ENCODE measurements around the gene AAK1.

DNA sequence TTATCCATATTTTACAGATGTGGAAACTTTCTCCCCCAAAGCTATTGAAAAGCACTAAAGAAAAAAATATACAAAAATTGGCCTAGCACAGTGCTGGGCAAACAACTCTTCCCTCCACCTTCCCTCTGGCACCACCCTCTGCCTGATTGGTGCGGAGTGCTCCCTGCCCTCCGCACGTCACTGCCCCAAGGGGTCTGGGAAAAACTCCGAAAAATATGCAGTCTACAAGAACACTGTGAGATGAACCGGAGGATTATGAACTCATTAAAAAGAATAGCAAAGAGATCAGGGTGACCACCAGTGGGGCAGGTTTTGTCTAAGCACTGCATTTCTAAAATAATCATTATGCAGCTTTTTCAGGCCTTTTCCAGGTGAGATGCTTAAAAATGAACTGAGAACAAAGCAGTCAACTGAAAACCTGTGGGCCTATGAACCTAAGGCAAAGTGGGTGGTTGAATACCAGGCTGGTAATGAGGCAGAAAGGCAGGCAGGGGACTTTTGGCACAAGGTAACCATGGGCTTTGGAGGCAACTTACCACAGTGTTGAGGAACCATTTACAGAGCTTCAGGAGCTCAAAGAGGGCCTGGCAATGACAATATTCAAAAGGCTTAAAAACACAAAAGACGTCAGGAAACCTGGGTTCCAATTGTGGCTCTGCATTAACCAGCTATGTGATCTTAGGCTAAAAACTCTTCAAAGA, 57.5 kb downstream of the AAK1 start:
- TF ChIP-seq, protein P1, sequence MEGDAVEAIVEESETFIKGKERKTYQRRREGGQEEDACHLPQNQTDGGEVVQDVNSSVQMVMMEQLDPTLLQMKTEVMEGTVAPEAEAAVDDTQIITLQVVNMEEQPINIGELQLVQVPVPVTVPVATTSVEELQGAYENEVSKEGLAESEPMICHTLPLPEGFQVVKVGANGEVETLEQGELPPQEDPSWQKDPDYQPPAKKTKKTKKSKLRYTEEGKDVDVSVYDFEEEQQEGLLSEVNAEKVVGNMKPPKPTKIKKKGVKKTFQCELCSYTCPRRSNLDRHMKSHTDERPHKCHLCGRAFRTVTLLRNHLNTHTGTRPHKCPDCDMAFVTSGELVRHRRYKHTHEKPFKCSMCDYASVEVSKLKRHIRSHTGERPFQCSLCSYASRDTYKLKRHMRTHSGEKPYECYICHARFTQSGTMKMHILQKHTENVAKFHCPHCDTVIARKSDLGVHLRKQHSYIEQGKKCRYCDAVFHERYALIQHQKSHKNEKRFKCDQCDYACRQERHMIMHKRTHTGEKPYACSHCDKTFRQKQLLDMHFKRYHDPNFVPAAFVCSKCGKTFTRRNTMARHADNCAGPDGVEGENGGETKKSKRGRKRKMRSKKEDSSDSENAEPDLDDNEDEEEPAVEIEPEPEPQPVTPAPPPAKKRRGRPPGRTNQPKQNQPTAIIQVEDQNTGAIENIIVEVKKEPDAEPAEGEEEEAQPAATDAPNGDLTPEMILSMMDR (IDR thresholded peaks at IDR 0.05) = no peak
- TF ChIP-seq POLR2A (IDR thresholded peaks at IDR 0.05) (no peak), POLR2AphosphoS5 (IDR thresholded peaks at IDR 0.05) (no peak)
